GM21390 (cell line): ENCODE results near the gene INTS1.

Experiments
- ATAC-seq: cut with Tn5 transposase; IDR thresholded peaks from one replicate; pipeline ENCODE4 v1.9.1; 2021; ENCODE audit not compliant: unreplicated experiment

INTS1 gene

DNA sequence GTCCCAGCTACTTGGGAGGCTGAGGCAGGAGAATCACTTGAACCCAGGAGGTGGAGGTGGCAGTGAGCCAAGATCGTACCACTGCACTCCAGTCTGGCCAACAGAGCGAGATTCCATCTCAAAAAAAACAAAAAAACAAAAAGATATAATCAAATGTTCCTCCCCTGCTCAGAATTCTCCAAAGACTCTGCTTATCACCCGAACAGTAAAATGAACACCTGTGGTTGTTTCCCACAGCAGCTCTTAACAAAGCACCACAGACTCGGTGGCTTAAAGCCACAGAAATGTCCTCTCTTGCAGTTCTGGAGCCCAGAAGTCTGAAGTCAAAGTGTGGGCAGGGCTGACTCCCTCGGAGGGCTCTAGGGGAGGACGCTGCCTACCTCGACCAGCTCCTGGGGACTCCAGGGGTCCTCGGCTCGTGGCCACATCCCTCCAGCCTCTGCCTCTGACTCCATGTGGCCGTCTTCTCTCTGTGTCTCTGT, 4.1 kb upstream of the INTS1 start:
- no peak for ATAC-seq

DNA sequence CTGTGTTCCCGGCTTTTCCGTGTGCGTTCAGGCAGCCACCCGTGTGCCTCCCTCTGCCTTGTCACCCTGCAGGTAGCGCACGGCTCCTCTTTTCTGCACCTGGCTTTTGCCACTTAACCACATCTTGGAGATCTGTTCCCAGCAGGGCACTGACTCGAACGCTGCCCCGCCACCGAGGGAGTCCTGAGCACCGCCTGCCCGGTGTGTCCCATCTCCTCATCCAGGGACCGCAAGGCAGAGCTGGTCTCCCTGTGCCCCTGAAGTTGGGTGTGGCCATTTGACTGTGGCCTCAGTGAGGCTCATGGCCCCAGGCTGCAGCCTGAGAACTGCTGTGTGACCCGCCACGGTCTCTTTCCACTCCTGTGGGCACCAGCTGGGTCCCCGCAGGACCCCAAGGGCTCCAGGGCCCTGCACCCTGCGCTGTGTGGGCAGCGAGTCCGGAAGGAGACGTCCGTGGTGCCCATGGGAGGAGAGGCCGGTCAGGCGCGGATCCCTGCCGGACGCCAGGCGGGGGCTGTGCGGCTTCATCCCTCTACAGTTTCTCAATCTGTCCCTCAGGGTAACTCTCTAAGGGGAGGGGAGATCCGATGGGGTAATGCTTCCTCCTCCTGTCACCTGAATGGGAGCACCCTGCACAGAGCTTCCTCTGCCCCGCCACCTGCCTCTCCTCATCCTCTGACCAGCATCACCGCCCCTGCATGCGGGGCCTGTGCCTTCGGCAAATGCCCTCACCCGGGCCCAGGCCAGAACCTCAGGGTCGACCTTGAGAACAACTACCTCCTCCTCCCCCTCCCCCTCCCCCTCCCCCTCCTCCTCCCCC, 1.8 kb upstream of the INTS1 start:
- no peak for ATAC-seq

DNA sequence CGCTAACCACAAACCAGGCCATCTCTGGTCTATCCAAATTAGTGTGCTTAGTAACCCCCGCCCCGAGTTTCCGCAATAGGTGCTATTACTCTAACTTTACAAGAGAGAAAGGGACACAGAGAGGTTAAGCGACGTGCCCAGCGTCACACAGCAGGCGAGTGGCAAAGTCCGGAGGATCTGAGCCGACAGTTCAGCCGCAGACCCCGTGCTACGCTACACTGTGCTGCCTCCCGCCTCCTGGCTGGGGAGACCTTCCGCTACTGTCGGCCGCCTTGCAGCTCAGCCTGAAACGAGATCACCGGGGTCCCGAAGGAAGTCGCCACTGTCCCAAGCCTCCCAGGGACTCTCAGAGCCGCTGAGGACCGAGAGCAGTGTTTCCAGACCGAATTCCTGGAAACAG, 799 bp downstream of the INTS1 start:
- no peak for ATAC-seq

DNA sequence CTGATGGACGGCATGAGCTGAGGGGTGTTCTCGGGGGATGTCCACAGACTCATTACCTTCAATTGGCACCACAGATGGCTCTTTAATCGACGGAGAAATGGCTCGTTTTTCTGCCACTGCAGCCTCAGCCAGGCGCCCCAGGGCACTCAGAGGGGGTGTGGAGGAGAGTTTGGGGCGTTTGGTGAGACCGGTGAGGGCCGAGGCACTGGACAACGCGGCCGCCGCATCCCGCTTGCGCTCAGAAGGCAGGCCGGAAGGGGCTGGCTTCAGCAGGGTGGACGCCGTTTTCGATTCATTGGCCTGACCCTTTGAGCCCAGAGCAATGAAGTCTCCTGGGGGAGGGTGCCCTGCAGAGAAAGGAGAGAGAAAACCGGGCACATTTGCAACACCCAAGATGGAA, 1.3 kb downstream of the INTS1 start:
- ATAC-seq = no peak

DNA sequence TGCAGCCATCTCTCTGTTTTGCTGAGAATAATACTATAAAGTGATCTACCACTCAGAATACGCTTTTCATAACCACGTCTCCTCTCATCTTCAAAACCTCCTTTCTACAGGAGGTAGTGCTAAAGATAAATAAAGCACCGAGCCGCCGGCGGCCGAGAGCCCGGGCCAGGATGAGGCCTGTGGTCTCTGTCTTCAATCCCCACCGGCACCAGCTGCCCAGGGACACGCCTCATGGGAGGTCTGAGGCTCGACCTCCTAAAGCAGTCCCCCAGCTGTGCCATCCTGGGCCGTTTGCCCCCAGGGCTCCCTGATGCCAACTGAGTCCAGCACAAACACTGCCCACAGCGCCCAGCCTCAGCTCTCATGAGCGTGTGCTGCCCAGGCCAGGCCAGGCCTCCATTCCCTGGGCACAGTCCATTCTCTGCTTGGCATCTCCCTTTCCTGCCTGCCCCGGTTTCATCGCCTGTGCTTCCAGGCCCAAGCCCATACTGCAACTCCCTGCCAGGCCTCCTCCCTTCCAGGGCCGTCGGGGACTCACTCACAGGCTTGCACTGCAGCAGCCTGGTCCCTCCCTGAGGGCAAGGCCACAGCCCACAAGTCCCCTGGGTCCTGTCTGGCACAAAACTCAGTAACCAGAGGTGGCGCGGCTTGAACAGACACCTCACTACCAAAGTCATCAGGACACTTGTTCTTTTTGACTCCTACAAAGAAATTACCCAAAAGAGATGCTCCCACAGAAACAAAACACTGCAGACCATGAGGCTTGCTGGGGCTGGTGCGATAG, 2.5 kb downstream of the INTS1 start:
- no peak for ATAC-seq

DNA sequence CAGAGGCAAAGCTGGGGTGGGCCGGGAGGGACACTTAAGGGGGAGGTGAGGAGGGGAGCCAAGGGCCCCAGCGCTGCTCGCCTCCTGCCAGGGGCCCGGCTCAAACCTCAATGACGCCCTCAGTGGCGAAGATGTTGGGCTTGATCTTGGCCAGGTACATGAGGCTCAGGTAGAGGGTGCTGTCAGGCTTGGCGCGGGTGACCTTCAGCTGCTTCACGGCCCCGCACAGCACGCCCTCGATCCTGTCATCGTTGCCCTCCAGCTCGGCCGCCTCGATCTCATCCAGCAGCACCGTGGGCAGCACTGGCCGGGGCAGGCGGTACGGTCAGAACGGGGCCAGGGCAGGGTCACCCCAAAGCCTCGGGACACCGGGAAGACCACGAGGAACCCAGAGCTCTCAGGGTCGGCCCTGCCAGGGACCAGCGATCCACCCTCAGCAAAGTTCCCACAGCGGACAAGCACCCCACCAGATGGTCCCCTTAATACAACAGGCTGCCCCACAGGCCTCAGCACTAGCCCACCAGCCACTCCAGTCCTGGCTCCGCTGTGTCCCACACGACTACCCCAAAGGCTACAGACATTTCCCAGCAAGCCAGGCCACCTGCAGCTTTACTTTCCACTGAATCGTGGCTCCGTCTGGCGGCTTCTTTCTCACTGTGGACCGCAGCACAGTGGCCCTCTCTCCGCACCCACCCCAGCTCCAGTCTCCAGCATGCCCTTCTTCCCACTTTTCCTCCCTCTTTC, 4.0 kb downstream of the INTS1 start:
- no peak for ATAC-seq

DNA sequence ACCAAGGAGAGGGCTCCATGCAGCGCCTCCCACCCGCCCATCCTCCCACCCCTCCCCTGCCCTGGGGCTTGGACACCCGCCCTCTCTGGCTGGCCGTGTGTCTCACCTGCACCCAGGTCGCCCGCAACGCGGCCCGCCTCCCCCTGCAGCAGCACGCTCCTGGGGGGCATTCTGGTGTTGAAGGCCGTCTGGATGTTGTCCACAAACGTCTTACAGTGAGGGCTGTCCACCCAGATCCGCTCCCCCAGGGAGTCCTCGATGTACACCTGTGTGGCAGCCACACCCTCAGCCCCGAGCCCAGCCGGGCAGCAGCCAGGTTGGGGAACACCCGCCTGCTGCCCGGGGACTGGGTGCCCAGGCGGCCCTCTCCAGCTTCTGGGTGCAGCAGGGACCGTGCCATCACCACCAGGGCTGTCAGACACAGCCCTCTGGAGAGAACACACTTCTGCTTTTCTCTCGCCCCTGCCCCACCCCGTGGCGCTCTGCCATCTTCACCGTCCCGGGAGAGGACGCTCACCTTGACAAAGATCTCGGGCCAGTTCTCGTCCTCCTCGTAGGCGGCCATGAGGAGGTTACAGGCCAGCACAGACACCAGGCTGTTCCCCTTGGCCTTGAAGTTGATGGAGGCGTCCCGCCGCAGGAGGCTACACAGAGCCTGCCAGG, 4.7 kb downstream of the INTS1 start:
- ATAC-seq = no peak

DNA sequence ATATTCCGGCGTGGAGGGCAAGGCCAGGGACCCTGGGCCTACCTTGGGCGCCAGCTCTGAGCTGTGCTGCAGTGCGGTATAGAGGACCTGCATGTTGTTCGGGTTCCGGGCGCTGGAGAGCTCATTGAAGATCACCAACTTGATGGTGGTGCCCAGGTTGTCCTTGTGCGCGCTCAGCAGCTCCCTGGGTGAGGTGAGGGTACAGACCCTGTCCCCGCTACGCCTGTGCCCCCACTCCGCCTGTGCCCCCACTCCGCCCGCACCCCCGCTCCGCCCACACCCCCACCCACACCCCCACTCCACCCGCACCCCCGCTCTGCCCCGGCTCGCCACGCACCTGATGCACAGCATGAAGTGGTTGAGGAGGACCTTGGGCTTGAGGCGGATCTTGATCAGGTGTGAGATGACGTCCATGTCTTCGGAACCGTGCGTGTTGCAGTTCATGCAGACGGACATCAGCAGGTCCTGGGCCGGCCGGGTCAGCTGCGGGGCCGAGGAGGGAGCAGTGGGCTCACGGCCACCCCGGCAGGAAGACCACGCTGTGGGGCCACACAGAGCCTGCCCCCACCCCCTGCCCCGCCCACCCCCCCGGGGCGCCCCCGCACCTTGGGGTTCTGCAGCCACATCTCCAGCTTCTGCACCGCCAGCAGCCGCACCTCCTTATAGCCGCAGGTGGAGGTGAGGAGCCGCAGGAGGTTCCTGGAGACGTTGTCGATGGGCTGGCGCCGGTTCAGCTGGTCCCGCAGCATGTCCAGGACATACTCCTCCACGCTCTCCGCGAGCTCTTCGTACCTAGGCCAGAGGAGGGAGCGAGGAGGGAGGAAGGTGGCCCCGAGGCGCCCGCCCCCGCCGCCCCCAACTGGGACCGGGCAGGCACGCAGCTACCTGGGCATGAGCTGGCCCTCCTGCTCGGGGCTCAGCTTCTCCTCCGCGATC, 5.6 kb downstream of the INTS1 start:
- ATAC-seq = no peak

DNA sequence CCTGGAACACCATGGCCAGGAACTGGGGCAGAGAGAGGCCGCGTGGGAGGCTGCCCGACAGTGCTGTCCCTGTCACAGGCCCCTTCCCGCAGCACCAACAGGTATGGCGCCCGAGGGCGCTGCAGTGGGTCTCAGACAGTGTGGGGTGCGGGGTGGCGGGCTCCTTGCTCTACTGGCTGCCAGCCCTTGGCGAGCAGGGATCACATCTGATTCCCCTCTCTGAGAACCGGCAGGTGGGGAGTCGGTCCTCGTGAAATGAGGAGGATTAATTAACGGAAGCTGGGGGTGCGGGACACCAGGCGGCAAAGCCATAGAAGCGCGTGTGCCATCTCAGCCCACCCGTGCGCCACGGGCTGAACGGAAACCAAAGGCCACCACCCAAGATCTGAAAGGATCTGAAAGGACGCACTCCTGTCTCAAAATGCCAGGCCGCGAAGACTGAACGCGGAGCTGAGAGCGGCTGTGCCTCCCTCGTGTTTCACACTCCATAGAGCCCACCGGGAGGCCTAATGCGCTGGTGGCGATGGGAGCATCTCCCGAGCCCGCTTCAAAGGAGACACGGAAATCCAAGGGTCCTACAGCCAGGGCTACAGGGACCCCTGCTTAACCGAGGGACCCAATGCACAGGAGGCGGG, 6.8 kb downstream of the INTS1 start:
- no peak for ATAC-seq

DNA sequence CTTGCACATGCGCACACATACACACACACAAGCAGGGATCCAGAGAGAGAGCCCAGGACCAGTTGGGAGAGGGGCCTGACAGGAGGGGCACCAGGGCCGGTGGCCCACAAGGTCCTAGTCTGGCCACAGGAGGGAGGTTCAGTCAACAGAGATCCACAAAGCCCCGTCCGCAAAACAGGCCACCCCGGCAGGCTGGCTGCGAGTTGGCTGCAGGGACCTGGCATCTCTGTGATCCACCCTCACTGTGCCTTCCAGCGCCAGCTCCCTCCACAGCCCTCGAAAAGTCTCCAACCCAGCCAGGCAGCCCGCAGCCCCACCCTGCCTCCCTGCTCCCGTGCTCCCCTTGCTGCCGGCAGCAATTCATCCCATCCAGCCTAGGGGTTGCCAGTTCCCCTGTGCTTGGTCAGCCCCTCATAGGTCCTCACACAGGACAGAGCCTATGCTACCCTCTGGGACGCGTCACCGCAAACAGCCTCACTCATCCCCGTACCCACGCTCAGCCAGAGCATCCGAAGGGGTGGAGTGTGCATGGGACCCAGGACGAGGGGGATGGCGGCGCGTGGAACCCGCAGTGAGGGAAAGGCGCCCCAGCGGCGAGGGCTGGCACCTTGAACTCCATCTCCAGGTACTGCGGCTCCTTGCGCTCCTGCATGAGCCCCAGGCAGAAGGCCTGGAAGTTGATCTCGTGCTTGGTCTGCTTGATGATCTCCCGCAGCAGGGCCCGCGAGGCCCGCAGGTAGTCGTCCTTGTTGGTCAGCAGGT, 7.5 kb downstream of the INTS1 start:
- no peak for ATAC-seq

DNA sequence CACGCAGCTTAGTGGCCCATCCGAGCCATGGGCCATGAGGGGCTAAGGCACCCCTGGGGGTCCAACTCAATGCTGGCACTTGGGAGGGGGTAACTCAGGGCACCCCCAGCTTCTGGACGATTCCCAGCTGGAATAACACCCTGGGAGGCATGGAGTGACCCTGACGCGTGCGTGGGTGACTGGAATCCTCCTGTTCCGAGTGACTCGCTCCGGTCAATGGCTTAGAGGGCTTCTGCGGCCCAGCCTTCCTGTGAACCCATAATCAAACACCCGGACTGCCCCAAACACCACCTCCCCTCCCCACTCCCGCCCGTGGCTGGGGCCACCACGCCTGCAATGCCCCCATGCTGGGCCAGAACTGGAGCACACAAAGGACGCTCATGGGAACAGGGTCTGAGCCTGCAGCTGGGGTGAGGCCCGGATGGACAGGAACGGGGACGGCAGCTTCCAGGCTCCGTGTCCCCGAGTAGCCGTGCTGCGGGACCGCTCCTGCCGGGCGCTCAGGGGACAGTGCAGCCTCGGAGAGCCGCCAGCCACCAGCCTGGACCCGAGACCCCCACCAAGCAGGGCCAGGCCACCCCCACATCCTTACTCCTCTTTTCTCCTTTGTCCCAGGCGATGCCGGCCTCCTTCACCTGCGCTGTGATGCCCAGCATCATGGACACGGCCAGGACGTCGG, 8.5 kb downstream of the INTS1 start:
- no peak for ATAC-seq

DNA sequence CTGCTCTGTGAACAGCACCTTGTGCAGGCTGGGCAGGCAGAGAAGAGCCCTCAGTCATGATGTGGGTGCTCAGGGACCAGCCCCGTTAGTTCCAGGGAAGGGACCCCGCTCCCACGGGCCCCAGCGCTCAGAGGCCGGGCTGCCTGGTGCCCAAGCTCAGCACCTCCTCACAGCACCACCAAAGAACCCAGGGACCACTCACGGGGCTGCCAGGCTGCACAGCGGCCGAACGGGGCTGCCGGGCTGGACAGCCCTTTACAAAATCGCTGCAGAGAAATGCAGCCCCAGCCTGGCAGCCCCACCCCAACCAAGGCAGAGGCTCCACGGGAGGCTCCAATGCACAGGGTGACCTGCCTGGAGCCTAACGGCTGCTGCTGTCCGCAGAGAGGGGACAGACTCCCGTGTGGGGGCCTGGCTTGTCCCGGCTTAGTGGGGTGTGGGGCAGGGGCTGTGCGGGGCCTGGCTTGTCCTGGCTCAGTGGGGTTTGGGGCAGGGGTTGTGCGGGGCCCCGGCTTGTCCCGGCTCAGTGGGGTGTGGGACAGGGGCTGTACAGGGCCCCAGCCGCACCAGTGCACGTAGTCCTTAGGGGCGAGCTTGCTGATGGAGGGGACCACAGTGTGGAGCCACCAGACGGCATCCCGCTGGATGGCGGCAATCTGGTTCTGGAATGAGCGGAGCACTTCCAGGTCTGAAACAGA, 9.2 kb downstream of the INTS1 start:
- no peak for ATAC-seq

DNA sequence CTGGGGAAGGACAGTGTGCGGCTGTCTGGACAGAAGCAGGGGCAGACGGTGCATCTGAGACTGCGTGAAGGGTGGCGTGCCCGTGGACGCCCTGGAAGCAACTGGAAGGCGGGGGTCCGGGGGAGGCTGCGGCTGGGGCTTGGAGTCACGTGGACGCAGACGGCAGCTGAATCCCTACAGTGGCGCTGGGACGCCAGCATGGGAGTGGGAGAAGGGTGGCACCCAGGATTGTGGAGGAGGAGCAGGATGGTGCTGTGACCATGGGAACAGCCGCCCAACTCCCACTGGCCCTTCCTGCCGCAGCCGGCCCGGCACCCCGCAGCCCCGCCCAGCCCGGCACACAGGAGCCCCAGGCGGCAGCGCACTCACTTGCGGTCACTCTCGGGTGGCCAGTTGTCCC, 9.7 kb downstream of the INTS1 start:
- ATAC-seq = no peak

DNA sequence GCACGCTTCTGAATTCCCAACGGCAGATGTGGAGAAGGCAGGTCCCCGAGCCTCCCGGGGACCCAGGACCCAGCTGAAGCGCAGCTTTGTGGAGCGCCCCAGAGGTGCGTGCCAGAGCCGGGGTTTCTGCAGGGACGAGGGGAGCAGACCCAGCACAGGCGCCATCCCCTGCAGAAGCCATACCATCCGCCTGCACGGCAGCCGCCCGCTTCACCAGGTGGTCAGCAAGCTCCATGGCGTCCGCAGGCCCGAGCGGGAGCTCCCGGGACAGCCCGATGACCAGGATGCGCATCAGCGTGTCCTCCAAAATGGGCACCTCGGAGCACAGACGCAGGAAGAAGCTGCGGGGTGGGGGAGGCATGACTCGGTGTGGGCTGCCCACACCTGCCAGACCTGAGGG, 10.6 kb downstream of the INTS1 start:
- no peak for ATAC-seq

DNA sequence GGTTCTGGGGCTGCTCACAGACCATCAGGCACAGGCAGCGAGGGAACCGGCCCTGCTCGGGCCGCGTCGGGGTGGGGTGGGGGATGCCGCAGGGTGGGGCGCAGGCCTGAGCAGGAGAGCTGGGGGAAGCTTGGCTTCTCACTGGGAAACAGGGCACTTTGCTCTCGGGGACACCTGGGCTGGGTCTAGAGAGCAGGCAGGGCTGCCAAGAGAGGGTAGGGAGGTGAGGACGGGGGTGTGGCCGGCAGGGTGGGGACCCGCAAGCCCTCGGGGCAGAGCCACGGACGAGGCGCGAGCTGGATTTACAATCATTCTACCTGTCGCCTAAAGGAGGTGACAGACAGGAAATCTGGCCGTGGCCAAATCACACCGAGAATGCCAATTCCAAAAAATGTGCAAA, 11.1 kb downstream of the INTS1 start:
- no peak for ATAC-seq

DNA sequence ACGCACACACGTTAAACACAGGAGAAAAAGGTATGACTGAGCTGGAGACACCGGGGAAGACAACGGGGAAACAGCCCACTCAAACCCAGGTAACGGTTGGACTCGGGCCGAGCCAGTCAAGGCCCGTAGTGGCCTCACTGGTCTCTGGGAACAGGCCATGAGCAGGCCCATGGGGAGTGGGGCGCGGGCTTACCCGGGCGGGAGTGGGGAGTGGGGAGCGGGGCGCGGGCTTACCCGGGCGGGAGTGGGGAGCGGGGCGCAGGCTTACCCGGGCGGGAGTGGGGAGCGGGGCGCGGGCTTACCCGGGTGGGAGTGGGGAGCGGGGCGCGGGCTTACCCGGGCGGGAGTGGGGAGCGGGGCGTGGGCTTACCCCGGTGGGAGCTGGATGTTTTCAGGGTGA, 11.5 kb downstream of the INTS1 start:
- ATAC-seq = no peak

DNA sequence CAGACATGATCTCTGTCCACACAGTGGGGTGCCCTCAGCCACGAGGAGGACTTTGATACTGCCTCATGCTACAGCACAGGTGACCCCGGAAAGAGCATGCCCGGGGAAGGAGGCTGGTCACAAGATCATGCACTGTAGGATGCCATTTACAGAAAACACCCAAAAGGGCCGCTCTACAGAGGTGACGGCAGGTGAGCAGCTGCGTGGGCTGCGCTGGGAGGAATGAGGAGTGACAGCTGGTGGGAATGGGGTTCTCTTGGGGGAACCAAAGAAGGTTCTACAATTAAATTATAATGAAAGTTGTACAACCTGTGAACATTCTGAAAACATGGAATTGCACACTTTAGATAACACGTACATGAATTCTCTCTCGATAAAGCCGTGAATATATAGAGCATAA, 12.0 kb downstream of the INTS1 start:
- ATAC-seq = no peak

DNA sequence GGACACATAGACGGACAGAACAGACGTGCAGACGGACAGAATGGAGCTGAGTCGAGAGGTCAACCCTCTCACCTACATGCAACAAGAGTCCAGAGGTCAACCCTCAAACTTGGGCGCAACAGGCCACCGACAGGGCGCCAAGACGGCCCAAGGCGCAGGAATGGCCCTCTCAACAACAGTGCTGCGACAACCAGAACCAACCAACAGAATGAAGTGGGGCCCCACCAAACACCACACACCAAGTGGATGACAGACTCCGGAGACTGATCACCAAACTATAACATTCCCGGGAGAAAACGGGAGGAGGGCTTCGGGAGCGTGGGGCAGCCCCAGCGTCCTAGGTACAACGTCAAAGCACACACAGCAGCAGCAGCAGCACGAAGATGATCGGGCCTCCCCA, 13.4 kb downstream of the INTS1 start:
- ATAC-seq = no peak
